GM18867 (cell line): ENCODE measurements around the gene PRR36.
"Not testable (repeated sequence)": the region's sequence is repeated elsewhere in the genome, so short reads cannot be mapped to it uniquely, and the experiment has no call there.

Source experiments
- ATAC-seq: cut with Tn5 transposase; IDR thresholded peaks from one replicate; pipeline ENCODE4 v1.9.1; 2021; ENCODE audit warnings: mild to moderate bottlenecking, moderate library complexity; ENCODE audit not compliant: unreplicated experiment

The PRR36 gene

GRCh38 chr19:7861619-7862412, 12.4 kb downstream of the PRR36 start:
- no peak for ATAC-seq

- ATAC-seq = no peak
Observed at GRCh38 chr19:7860714-7861618, 13.2 kb downstream of the PRR36 start.

- no peak for ATAC-seq
Observed at GRCh38 chr19:7859831-7860713, 14.1 kb downstream of the PRR36 start.

GRCh38 chr19:7859087-7859486, 15.1 kb downstream of the PRR36 start:
- not testable (repeated sequence) for ATAC-seq

GRCh38 chr19:7858109-7858770, 15.9 kb downstream of the PRR36 start:
- no peak for ATAC-seq

- no peak for ATAC-seq
Observed at GRCh38 chr19:7857727-7858108, 16.5 kb downstream of the PRR36 start.

- ATAC-seq = no peak
Observed at GRCh38 chr19:7856679-7857663, 17.2 kb downstream of the PRR36 start.

- ATAC-seq = no peak
Observed at GRCh38 chr19:7856109-7856591, 18.0 kb downstream of the PRR36 start.

- ATAC-seq = no peak
Observed at GRCh38 chr19:7855426-7856108, 18.6 kb downstream of the PRR36 start.

GRCh38 chr19:7853770-7854128, 20.4 kb downstream of the PRR36 start:
- no peak for ATAC-seq

- no peak for ATAC-seq
Observed at GRCh38 chr19:7852851-7853769, 21.1 kb downstream of the PRR36 start.

- no peak for ATAC-seq
Observed at GRCh38 chr19:7851623-7852500, 22.3 kb downstream of the PRR36 start.

GRCh38 chr19:7850945-7851622, 23.1 kb downstream of the PRR36 start:
- ATAC-seq = no peak

GRCh38 chr19:7850000-7850813, 24.0 kb downstream of the PRR36 start:
- ATAC-seq = no peak

- no peak for ATAC-seq
Observed at GRCh38 chr19:7849631-7849999, 24.6 kb downstream of the PRR36 start.
